Stimulated activated CD4-positive, alpha-beta T cell treated with anti-CD3 and anti-CD28 coated beads, Interleukin-4, amount 100 ng/mL, for 4 hours (primary cell): ENCODE results near the gene COL4A6.

Experiments used
- DNase-seq, 2 experiments: peaks; one replicate each; pipeline ENCODE4 v3.0.0-alpha.2; 2020

The COL4A6 gene

GRCh38 chrX:108199041-108199440 is 239.2 kb downstream of the COL4A6 start:
- no peak for DNase-seq

GRCh38 chrX:108198420-108198819 is 239.8 kb downstream of the COL4A6 start:
- DNase-seq = no peak

DNA sequence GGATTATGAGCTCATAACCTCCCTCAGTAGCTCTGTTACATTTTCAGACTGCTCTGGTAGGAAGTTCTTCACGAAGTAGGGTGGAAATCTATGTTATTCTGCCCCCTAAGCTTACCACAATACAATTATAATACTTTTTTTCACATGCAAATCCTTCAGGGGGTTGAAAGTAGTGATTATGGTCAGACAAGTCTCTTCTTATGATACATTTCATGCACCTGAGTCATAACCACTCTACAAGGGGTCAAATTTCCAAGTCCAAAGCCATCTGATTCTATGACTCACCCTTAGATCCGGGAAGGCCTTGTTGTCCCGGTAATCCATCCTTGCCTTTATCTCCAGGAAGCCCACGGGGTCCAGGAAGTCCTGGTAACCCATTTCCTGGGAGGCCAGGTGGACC is 251.4 kb downstream of the COL4A6 start:
- no peak for DNase-seq

DNA sequence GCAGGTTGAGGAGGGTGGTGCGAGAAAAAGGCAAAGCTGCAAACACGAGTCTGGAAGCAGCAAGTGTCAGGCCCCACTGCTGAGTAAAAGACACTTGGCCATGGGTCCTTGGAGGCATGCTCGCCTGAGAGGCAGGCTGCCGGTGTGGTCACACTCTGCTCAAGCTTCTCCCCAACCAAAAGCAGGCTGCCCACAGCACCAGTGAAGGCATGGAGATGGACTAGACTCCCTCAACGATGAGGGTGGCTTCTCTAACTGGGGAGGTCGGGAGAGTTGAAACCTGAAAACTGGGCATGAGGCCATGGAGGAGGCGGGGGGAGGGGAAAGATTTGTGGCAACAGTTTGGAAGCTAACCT is 260.1 kb downstream of the COL4A6 start:
- no peak for DNase-seq

- DNase-seq = no peak
These were observed 260.7 kb downstream of the COL4A6 start for GRCh38 chrX:108177351-108178142.

DNA sequence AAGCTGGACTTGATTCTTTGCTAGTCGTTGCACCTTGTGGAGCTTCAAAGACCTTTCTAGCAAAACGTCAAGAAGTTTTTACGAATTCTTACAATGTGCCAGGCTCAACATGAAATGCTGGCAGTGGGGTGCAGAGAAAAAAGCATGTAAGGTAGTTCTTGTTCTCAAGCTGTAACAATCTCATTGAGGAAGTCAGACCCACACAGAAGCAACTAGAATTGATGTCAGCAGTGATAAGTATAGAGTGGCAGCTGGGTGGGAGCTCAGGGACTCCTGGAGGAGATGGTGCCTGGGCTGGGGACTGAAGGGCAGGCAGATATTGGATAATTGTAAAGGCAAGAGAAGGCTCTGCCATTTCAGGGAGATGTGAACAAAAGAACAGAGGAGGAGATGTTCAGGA is 264.3 kb downstream of the COL4A6 start:
- no peak for DNase-seq

GRCh38 chrX:108171671-108172070 is 266.6 kb downstream of the COL4A6 start:
- DNase-seq = no peak

- DNase-seq = no peak
These were observed 268.5 kb downstream of the COL4A6 start for GRCh38 chrX:108169768-108170167.

DNA sequence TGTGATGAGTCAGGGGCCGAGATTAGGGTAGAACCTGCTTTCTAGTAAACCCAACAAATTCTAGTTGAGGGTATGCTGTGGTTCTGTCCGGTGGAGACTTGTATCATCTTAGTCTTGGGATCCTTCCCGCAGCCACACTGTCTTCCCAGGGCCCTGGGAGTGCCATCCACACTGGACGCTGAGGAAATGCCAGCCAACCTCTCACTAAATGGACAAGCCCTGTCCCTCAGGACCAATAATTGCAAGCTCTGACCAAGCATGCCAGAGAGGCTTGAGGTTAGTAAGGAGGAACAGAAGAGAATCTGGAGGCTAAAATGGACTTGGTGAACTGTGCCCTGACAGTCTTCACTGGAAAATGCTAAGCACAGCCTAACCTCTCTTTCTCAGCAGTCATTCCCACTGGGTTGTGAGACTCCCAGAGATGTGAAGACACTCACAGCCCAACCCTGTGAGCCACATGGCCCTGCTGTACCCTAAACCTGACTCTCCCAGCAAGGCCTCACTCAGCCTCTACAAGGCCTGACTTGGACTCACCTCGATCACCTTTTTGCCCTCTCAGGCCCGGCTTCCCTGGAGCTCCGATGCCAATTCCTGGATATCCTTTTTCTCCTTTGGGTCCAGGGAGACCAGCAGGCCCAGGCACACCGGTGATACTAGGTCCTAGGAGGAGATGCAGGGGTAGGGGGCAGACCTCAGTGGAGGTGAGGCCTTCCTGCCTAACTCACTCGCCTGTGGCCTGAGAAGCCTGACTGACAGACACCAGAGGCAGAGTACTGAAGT is 269.1 kb downstream of the COL4A6 start:
- no peak for DNase-seq

GRCh38 chrX:108167211-108167872 is 270.9 kb downstream of the COL4A6 start:
- DNase-seq = no peak

- no peak for DNase-seq
These were observed 272.7 kb downstream of the COL4A6 start for GRCh38 chrX:108165383-108166111.

- DNase-seq = no peak
These were observed 274.7 kb downstream of the COL4A6 start for GRCh38 chrX:108163333-108164082.

DNA sequence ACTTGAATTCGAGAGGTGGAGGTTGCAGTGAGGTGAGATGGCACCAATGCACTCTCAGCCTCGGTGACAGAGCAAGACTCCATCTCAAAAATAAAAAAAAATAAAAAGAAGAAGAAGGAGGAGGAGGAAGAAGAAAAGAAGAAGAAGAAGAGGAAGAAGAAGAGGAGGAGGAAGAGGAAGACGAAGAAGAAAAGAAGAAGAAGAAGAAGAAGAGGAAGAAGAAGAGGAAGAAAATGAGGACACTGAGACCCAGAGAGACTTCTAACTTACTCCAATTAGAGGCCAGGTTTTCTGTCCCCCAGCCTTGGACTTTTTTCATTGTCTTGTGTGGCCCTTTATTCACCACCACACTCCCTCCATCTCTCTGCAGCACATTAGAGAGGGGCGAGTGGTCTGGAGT is 276.0 kb downstream of the COL4A6 start:
- DNase-seq = no peak

DNA sequence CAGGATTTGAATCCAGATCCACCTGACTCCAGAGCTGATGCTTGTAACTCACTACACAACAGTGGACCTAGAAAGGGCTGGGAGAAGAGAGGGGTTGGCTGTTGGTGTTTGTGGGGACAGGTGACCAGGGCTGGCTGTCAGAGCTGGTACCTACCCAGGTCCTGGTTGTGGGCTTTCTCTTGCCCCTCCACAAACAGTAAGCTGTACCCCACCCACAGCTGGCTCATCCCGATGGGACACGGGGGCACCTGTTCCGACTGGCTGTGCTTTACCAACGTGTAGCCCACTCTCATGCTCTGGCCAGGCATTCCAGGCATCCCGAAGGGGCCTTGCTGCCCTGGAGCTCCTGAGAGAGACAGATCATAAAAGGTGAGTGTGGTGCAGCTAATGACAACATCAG is 277.9 kb downstream of the COL4A6 start:
- no peak for DNase-seq

- DNase-seq = no peak
These were observed 279.1 kb downstream of the COL4A6 start for GRCh38 chrX:108159028-108159670.

DNA sequence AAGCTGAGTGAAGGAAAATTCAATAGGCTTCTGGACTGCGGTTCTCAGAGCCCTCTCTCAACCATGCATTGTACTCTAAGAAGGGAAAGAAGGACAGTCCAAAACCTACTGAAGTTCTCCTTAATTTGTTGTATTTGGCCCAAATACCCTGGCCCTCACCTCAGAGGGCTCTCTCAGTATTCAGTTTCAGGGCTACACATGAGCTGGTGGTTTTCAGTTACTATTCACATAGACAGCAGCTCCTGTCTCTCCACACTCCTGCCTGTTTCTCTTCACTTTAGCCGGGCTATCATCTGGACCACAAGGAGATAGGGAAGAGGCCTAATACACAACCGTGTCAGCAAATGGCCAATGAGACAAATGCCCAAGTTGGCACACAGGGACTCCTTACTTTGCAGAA is 280.6 kb downstream of the COL4A6 start:
- DNase-seq = no peak

GRCh38 chrX:108156934-108157466 is 281.2 kb downstream of the COL4A6 start:
- DNase-seq = no peak

GRCh38 chrX:108156082-108156481 is 282.1 kb downstream of the COL4A6 start:
- no peak for DNase-seq

DNA sequence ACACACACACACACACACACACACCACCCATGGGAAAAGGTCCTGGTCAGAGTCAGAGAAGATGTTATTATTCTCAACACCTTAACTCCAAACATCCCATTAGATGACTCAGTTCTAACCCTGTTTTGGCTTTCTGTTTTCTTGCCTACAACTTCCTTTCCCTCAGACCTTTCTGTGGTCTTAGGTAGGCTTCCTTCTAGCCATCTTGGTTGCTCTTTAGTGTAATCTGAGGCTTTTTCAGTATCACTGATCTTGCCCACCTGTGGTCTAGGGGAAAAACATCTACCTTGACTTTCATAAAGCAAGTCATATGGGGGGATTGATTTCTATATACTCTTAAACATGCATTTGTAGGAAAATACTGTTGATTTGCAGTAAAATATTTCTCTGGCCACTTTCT is 289.7 kb downstream of the COL4A6 start:
- no peak for DNase-seq

- no peak for DNase-seq
These were observed 299.2 kb downstream of the COL4A6 start for GRCh38 chrX:108138814-108139702.

- DNase-seq = no peak
These were observed 303.5 kb downstream of the COL4A6 start for GRCh38 chrX:108134724-108135123.
